Activated naive CD4-positive, alpha-beta T cell treated with anti-CD3 and anti-CD28 coated beads, Interleukin-2, amount 50 U/mL, for 16 hours (primary cell): Measurements from ENCODE around the gene MYOG.

Source experiments
- DNase-seq: peaks from one replicate; pipeline ENCODE4 v3.0.0-alpha.2; 2020

The MYOG gene

DNA sequence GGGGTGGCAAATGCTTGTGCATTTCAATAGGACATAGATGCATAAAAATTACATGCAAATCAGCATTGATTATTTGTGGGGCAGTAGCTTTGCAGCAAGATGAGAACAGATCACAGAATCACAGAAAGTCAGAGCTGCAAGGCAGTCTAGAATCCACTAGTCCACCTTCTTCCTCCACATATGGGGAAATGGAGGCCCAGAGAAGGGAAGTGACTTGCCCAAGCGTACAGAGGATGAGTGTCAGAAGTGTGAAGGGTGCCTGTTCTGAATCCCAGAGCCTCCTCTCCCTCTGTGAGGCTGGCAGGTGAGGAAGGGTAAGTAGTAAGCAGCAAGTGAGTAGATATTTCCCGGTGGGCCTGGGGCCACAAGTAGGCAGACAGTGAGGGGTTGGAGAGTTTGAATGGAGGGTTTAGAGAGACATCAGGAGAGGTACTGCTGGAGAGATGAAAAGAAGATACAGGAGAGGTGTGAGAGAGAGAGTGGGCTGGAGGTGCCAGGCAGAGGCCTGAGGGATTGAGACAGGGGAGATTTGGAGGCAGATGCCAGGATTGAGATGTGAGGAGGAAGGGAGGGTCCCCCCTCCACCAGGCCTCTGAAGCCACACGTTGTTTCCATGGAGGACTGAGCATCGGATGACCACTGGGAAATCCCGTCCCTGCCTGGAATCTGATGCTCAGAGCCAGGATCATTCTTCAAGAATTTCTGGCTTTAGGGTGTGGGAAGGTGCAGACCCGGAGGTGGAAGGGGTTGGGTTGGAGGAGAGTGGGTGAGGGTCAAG lies 4.8 kb upstream of the MYOG start:
- DNase-seq: no peak

- no peak for DNase-seq
Observed at GRCh38 chr1:203089651-203090045, 3.8 kb upstream of the MYOG start.

- no peak for DNase-seq
Observed at GRCh38 chr1:203089001-203089650, 3.3 kb upstream of the MYOG start.

DNA sequence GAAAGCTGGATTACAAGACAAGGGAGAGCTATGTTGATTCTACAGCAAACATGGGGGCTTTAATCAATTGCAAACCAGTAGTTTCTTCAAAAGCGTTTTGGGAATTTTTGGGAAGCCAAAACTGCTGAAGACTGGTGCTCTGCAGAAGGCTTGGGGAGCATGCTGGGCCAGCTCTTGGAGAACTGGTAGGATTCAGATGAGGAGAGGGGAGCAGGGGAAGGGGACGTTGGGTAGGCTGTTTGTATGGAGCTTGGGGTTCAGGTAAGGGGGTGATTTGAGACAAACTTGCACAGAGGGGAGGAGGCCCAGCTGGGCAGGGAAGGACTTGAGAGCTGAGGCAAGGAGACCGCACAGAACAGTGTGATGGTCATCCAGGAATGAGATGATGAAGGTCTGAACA lies 2.6 kb upstream of the MYOG start:
- DNase-seq: no peak

- no peak for DNase-seq
Observed at GRCh38 chr1:203086992-203087763, 1.4 kb upstream of the MYOG start.

- DNase-seq: no peak
Observed at GRCh38 chr1:203084588-203085527, 954 bp downstream of the MYOG start.

DNA sequence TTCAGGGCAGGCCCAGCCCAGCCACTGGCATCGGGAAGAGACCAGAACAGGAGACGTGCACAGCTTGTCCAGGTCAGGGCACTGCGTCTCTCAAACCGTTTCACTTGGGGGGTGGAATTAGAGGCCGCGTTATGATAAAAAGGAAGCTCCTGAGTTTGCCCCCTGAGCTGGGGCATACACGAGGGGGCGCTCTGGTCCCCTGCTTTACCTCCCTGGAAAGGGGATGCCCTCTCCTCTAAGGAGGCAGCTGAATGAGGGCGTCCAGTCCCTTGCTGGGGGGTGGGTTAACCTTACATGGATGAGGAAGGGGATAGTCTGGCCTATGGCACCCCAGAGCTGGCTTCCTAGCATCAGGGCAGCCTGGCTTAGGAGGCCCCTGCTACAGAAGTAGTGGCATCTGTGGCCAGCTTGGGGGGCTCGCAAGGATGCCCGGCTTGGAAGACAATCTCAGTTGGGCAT lies 2.3 kb downstream of the MYOG start:
- DNase-seq: no peak

DNA sequence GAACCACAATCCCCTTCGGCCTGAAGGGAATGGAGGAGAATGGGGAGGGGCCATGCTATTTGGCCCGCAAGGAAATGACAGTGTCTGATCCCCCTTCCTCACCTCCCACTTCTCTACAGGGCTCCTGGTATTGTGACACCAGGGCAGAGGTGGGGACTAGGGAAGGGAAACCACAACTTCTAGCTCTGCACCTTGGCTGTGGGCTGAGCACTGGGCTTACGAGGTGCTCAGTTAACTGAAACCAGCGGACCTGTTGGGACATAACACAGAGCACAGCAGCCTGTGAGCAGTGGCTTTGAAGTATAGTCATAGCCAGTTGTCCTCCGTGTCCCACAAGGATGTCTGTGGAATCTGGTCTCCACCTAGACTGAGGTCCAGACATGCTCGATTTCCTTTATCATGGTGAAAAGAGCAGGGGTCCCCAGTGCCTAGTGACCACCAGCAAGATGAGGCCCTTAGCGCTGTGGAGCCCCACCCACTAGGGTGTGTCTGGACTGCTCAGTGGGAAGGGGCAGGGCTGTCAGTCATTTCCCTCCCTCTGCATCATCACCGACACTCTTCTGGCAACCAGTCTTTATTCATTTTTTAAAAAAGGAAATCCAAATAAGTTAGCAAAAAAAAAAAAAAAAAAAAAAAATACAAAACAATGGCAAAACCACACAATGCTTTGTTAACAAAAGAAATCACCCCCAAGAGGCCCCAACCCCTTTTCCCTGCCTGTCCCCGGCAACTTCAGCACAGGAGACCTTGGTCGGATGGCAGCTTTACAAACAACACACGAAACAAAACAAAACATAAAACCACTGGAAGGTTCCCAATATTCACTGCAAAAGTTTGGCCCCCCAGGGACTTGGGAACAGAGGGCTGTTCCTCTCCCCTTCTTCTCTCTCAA lies 3.0 kb downstream of the MYOG start:
- DNase-seq: no peak

GRCh38 chr1:203082231-203082505 lies 3.6 kb downstream of the MYOG start:
- no peak for DNase-seq

DNA sequence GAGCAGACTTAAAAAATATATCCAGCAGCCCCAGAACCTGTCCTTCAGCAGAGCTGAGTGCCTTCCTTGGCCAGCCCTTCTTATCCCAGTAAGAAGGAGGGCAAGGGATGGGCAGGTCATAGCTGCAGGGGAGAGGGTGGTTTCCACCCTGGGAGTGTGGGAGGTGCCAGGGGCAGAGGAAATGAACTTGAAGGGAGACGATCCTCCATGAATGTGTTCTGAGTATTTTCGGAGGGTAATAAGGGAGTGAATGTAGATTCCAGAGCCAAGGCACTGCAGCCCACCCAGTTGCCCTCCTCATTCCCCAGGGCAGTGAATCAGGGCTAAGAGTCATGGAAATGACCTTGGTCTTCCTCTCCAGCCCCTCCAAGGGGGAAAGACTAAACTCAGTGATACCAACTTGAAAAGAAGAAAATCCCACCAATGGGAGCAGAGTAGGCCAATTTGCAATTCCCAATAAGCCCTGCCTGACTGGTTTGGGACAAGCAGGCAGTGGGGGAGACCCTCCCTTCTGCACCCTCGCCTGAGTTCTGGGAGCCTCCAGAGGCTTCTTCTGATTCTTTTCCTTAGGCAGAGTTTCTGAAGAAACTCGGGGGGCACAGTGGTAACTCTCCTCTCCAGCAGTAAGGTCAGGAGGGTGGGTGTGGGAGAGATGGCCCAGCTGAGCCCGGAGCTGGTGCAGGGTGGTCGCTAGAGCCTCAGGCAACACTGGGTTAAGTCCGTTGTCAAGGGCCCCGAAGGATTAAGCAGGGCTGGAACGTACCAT lies 4.2 kb downstream of the MYOG start:
- no peak for DNase-seq

DNA sequence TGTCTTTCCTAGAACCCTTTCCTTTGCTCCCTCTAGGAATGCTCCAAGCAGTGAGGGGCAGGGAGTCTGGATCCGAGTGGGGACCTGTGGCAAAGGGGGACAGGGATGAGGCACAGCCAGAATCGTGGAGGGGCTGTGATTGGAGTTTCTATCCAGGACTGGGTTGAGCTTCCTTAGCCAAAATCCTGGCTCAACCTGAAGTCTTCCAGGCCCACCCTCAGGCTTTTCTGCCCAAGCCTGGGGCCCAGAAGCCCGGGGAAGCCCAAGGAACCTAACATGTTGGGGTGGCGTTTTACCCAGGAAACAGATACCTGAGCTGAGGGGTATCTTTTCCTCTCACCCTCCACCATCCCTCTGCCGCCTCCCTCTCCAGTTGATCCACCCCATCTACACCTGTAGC lies 5.4 kb downstream of the MYOG start:
- no peak for DNase-seq

DNA sequence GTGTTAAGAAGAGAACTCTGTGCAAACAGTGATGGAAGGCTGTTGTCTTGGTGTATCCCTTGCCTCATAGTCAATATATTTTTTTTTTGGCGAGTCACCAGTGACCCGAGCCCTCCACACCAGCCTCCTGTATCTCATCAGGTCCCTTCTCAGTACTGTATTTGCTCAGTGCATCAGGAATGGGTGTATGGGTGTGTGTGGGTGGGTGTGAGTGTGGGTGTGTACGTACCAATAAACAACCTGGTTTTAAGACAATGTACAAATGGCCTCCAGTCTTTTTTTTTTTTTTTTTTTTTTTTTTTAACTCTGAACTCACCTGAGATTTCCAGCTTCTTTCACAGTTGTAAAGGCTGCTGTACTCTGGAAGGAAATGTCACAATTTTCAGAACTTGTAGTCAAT lies 7.3 kb downstream of the MYOG start:
- DNase-seq: no peak

GRCh38 chr1:203077956-203078355 lies 7.9 kb downstream of the MYOG start:
- DNase-seq: no peak

DNA sequence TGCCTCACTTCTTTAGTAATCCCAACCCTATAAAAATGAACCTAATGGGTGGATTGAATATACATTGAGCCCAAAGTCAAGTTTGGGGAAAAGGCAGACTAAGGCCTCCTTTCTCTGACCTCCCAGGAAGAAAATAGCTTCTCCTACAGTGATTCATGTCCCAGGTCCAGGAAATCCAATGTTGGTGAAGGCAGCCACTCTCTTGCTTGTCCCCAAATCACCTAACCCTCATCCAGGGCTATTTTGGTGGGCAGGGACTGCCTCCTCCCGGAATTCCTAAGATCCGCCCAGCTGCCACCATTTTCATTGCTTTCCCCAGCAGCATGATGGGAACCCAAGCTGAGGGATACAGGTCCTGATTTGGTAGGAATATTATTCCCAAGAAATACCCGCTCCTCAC lies 8.4 kb downstream of the MYOG start:
- no peak for DNase-seq

GRCh38 chr1:203076031-203076511 lies 9.7 kb downstream of the MYOG start:
- no peak for DNase-seq

- no peak for DNase-seq
Observed at GRCh38 chr1:203075236-203076030, 10.4 kb downstream of the MYOG start.

GRCh38 chr1:203074610-203075009 lies 11.2 kb downstream of the MYOG start:
- DNase-seq: no peak

DNA sequence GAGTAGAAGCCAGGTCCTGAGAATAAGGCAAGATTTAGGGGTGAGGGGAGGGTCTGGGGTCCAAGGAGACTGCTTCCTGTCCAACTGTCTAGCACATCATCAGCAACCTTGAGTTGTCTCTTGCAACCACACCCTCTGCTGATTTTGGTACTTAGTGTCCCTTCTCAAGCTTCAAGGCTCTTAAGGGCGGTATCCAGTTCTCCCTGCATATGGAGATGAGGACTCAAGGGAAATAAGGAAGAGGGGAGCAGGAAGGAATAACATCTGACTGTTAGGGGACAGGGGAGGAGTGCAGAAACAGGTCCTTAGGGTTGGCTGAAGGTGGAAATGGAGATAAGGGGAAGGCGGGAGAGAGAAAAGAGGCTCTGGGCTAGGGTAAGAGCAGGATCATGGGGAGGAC lies 12.3 kb downstream of the MYOG start:
- no peak for DNase-seq

GRCh38 chr1:203072911-203073310 lies 12.9 kb downstream of the MYOG start:
- no peak for DNase-seq

DNA sequence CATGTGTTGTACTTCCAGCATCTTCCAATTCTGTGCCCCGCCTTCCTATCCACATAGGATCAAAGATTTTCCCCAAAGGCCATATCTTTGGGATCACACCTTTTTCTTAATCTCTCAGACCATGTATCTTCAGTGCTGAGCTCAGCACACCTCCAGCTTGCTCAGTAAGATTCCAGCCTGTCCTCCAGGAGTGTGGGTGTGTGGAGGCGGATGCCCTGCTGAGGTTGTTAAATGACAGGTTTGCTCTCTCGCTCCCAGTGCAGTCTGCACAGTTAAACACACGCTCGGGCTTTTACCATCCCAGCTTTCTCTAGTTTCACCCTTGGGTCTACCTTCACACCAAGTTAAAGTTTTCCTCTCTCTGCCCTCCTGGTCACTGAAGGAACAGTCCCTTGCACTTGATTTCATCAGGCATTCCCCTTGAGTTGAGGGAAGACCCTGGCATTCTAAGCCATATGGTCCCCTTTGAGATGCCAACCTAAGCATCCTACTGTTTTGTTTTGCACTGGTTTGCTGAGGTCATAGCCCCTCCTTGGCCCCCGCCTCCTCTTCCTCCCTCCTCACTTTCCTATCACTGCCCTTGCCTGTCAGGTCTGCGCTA lies 13.7 kb downstream of the MYOG start:
- no peak for DNase-seq
